ENCODE results near the gene PPFIA1. TPM values are rescaled to one million over a fixed set of nuclear protein-coding genes. Genes with fewer than 3 reads are reported as not detected.

PPFIA1 gene
- total and polyA plus RNA-seq, 2 of the 13 experiments (the other 11 are each of a cell fraction or from before 2014, with no cell fraction given), result 29.9 to 45.2 TPM

GRCh38 chr11:70296681-70297080 lies 26.2 kb downstream of the PPFIA1 start:
- POLR2A ChIA-PET, result no interaction called here
- peaks cover 18% of the 10 kb centered on the region for H3K4me1 ChIP-seq (ENCODE audit: insufficient read depth, low read length)
- WGBS (ENCODE audit: low lambda C conversion rate), result 91% methylated on average over 7 of the region's 7 CpGs
- FAIRE-seq, result no peak
- no peak overlapping the region for H3K9ac ChIP-seq (ENCODE audit: insufficient read depth, low read depth, low read length)
- H2AFZ ChIP-seq (ENCODE audit: low read length), result no peak overlapping the region
- no peak overlapping the region for H3K4me3 ChIP-seq (replicated peaks in 1 of 3; ENCODE audit: insufficient read depth in 1 of 3, low read depth in 2 of 3, low read length in 3 of 3)
- no peak overlapping the region for H3K4me2 ChIP-seq (ENCODE audit: low read depth, low read length)
- CTCF ChIA-PET (ENCODE audit: low intra/inter-chr PET ratio, low total read pairs), result no interaction called here
- H3K36me3 ChIP-seq (replicated peaks in 1 of 2; ENCODE audit: control insufficient read depth in 1 of 2, insufficient read depth in 2 of 2, low read length in 2 of 2), result peaks cover 4 to 33% of the 10 kb centered on the region in 2 experiments; a peak in 4 of 5 replicates
- no TSS peak for BruUV-seq (replicated peaks)
- in situ Hi-C loops (cut with HindIII; ENCODE audit: extremely low pct_ligation_motif_present, low pct_unique_long_range_greater_than_20kb) (no loop called here), intact Hi-C loops (cut with micrococcal nuclease; ENCODE audit: unreplicated experiment) (no loop called here)
- no peak overlapping the region for H3K27ac ChIP-seq (ENCODE audit: extremely low read length, insufficient read depth, low read length)
- peaks cover 6% of the 10 kb centered on the region for H3K79me2 ChIP-seq (ENCODE audit: insufficient read depth, low read length)
- DNase-seq (ENCODE audit: low spot score), result no peak
- no peaks in the 10 kb centered on the region for H3K27me3 ChIP-seq (ENCODE audit: control insufficient read depth in 1 of 2, insufficient read depth in 2 of 2, low read length in 2 of 2)
- no peaks in the 10 kb centered on the region for H3K9me3 ChIP-seq (ENCODE audit: low read length)
- no peak for ATAC-seq
- H4K20me1 ChIP-seq (ENCODE audit: insufficient read depth, low read length), result peaks cover 3% of the 10 kb centered on the region; the same call in 1 of the 2 replicates
- TF ChIP-seq SMAD9 (CRISPR knock-in tag; IDR thresholded peaks at IDR 0.05) (no peak), HNRNPK (IDR thresholded peaks at IDR 0.05; ENCODE audit: low read depth, low read length, poor library complexity, severe bottlenecking) (peak; percentile 75)

- in situ Hi-C loops (cut with HindIII; ENCODE audit: extremely low pct_ligation_motif_present, low pct_unique_long_range_greater_than_20kb), result no loop called here
- H3K36me3 ChIP-seq (replicated peaks in 1 of 2; ENCODE audit: control insufficient read depth in 1 of 2, insufficient read depth in 2 of 2, low read length in 2 of 2), result peaks cover 2 to 30% of the 10 kb centered on the region in 2 experiments; a peak in 4 of 5 replicates
- no peak for TF ChIP-seq ZBED4 (CRISPR knock-in tag; IDR thresholded peaks at IDR 0.05; ENCODE audit: borderline replicate concordance)
- no peak for TF ChIP-seq XRCC5 (optimal IDR thresholded peaks at IDR 0.05; ENCODE audit: low read length)
- TF ChIP-seq NFE2L2 (IDR thresholded peaks at IDR 0.05; ENCODE audit: low read length), result no peak
- TF ChIP-seq ZNF501 (CRISPR knock-in tag; IDR thresholded peaks at IDR 0.05), result no peak
- no peak for TF ChIP-seq ZNF615 (CRISPR knock-in tag; IDR thresholded peaks at IDR 0.05; ENCODE audit: borderline replicate concordance)
- no peak for TF ChIP-seq ZC3H4 (CRISPR knock-in tag; IDR thresholded peaks at IDR 0.05; ENCODE audit: borderline replicate concordance)
Measured at GRCh38 chr11:70297341-70297740, 26.9 kb downstream of the PPFIA1 start.

More at GRCh38 chr11:70297341-70297740, 26.9 kb downstream of the PPFIA1 start:
- Histone ChIP-seq H3K9ac (ENCODE audit: insufficient read depth, low read depth, low read length) (no peak overlapping the region), H3K27me3 (ENCODE audit: control insufficient read depth in 1 of 2, insufficient read depth in 2 of 2, low read length in 2 of 2) (no peaks in the 10 kb centered on the region), H3K4me3 (replicated peaks in 1 of 3; ENCODE audit: insufficient read depth in 1 of 3, low read depth in 2 of 3, low read length in 3 of 3) (no peak overlapping the region), H4K20me1 (ENCODE audit: insufficient read depth, low read length) (peaks cover 3% of the 10 kb centered on the region; the same call in 1 of the 2 replicates), H3K4me2 (ENCODE audit: low read depth, low read length) (no peak overlapping the region), H3K79me2 (ENCODE audit: insufficient read depth, low read length) (peaks cover 9% of the 10 kb centered on the region), H3K9me3 (ENCODE audit: low read length) (no peaks in the 10 kb centered on the region), H3K4me1 (ENCODE audit: insufficient read depth, low read length) (peaks cover 18% of the 10 kb centered on the region), H3K27ac (ENCODE audit: extremely low read length, insufficient read depth, low read length) (no peak overlapping the region), H2AFZ (ENCODE audit: low read length) (no peak overlapping the region)
- ATAC-seq (no peak), DNase-seq (ENCODE audit: low spot score) (no peak), FAIRE-seq (no peak)
- ChIA-PET POLR2A (no interaction called here), CTCF (ENCODE audit: low intra/inter-chr PET ratio, low total read pairs) (no interaction called here)
- intact Hi-C loops (cut with micrococcal nuclease; ENCODE audit: unreplicated experiment), result no loop called here
- BruUV-seq (replicated peaks), result no TSS peak

Measured in HepG2 (cell line).